NCI-H2029 (cell line): ENCODE measurements around the gene NUDT16L1.
A peak's percentile ranks its signal among the peaks of the same experiment; 100 is the strongest.

Experiments
- DNase-seq: peaks from one replicate; lab custom pipeline; 2025; lab: John Stamatoyannopoulos, UW

Gene NUDT16L1

GRCh38 chr16:4693296-4693955 lies at the start of gene NUDT16L1:
TSS of gene NUDT16L1 (plus strand) at chr16:4693562. CDS start at chr16:4693727, 165 bp downstream.
- DNase-seq: peak; percentile 94

DNA sequence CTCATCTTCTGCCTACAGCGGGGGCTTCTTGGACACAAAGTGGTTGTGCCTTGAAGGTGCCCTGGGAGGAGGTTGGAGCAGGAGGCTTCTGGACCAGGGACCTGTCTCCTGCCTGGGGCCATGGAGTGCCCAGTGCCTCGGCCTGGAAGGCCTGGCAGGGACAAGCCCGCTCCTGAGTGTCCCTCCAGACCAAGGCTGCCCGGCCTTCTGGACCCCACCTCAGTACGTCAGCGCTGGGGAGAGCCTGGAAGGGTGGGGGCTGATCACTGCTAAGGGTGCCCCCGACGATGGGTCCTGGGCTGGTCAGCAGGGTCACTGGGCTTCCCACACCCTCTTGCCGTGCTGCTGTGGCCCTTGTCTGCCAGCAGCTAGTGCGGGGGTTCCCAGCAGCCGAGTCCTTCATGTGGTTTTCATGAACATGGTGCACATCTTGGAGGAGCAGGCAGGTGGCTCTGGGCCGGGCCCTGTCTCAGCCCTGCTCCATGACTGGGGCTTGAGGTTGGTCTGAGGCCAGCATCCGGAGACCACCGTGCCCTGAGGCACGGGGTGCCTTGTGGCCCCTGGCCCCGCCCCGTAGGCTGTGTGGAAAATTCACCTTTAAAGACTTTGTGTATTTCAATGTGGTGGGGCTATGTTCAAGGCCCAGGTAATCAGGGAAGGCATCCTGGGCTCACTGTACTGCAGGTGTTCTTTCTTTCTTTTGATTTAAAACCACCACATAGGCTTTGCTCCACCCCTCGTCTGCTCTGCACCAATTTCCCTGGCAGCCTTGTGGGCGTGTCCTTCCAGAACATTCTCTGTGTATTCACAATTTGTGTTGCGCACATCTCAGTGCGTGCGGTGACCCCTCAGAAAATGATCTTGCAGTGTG lies 46.4 kb upstream of the NUDT16L1 start:
- no peak for DNase-seq

DNA sequence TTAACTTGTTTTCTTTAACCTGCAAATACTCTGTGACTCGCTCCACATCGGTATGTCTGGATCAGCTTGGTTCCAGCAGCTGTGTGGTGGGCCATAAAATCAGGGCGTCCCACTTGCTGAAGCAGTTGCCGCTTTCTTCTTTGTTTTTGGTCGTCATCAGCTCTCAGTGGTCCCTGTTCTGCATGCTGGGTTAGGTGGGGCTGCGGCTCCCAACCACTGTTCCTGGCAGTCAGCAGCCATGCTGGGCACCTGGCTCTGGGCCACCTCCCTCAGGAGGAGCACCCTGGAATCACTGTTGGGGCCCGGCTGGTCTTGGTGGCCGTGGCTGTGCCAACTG lies 45.8 kb upstream of the NUDT16L1 start:
- DNase-seq: no peak

GRCh38 chr16:4648917-4649316 lies 44.4 kb upstream of the NUDT16L1 start:
- no peak for DNase-seq

DNA sequence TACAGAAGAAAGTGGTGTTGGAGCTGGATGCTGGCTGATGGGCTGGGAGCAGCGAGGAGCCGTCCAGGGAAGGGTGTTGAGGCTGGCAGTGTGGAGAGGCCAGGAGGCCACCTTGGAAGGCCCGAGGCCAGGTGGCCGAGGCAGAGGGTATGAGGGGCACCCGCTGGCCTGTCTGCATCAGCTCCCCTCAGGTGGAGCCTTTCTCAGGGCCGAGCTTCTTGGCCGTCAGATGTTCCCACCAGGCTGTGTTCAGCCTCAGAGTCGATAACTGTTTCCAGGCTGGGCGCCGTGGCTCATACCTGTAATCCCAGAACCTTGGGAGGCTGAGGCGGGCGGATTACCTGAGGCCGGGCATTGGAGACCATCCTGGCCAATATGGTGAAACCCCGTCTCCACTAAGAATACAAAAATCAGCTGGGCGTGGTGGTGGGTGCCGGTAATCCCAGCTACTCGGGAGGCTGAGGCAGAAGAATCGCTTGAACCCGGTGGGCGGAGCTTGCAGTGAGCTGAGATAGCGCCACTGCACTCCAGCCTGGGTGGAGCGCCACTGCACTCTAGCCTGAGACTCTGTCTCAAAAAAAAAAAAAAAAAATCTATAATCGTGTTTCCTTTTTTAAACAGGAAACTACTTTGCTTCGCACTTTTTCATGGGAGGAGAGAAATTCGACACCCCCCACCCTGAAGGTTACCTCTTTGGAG lies 43.5 kb upstream of the NUDT16L1 start:
- no peak for DNase-seq

GRCh38 chr16:4650443-4651074 lies 42.8 kb upstream of the NUDT16L1 start:
- DNase-seq: peak; percentile 48

GRCh38 chr16:4651827-4652226 lies 41.5 kb upstream of the NUDT16L1 start:
- DNase-seq: no peak

GRCh38 chr16:4652561-4652960 lies 40.8 kb upstream of the NUDT16L1 start:
- DNase-seq: no peak

DNA sequence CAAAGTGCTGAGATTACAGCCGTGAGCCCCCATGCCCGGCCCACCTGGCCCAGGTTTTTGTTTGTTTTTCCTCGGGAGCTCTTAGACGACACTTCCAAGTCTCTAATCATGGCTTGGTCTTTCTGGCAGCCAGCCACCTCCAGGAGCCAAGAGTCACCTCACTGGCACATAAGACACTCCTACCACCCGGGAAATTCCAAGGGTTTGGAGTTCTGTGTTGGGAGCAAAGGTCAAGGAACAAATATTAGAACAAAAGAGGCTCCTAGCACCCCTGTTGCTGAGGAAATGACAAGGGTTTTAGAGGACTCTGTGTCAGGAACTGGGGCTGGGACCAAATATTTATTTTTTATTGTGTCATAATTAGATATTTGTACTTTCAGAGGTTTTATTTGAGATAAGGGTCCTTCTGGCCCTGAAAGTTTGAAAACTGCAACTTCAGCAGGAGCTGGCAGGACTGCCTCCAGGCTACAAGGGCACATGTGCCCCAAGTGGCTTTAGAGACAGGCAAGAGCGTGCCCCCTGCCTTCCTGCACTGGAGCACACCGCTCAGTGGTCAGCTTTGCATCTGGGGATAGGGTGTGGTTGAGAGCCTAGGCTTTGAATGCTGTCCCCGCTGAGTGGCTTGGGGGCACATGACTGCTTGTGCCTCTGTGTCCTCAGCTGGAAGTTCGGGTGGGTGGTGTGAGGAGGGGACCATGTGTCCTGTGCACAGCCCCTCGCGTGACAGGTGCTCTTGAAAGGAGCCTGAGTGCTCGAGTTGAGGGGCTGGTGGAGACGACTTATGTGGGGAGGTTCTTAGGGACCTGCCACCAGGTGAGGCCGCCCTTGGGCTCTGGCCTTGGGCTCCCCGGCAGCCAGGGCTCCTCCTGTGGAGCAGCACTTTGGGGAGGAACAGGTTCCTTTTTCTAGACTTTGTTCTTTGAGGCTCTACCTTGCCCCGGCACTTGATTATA lies 39.1 kb upstream of the NUDT16L1 start:
- no peak for DNase-seq

DNA sequence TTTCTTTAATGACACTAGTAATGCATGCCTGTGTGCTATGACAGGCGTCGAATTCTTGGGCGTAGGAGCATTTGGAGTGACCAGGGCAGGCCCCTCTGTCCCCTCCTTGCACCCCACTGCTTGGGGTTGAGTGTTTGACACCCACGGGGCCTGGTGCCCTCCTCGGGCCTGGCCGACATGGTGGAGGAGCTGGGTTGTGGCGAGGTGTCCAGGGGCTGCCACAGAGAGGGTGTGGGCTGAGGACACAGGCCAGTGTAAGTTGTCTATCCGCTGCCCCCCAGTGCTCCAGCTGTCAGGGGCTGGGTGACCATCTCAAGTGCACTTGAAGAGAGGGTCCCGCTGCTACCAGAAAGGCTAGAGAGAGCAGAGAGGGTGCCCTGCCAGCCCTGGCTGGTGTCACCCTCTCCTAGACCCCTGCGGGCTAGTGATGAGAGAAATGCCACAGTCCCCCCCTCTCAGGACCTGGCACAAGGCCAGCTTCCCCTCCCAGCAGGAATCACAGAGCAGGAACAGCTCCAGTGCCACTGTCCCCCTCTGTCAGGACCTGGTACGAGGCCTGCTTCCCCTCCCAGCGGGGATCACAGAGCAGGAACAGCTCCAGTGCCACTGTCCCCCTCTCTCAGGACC lies 38.3 kb upstream of the NUDT16L1 start:
- DNase-seq: no peak

DNA sequence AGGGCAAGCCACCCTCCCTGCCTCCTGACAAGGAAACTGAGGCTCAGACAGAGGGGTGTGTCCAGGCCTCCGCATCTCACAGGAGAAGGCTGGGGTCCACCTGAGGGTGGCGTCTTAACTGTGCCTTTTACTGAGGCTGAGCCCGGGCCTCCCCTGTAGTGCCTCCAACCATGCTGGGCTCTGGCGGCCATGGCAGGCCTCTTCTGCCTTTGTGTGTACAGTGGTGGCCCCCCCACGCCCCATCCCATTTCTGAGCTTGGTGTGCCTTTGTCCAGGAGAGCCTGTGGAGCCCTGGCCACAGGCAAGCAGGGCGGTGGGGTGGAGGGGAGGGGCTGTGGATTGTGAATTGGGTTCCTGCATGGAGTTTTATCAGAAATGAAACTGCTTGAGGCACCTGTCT lies 37.6 kb upstream of the NUDT16L1 start:
- DNase-seq: no peak

DNA sequence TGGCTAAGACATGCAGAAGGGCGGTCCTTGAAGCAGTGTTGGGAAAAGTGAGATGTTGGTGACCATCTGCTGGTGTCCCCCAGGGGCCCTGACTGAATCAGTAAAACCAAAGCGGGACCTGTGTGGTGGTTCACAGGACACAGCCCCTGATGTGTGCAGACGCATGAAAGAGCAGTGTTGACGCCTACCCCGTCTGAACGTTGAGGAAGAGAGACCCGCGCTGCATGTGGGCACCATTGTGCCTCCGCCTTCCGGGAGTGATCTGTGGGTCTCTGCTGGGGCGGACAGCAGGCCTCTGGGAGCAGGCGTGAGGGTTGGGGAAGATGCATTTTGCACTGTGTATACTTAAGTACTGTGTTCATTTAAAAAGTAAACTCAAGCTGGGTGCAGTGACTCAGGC lies 37.1 kb upstream of the NUDT16L1 start:
- no peak for DNase-seq

GRCh38 chr16:4656695-4657686 lies 36.4 kb upstream of the NUDT16L1 start:
- DNase-seq: no peak

GRCh38 chr16:4659363-4660353 lies 33.7 kb upstream of the NUDT16L1 start:
- DNase-seq: no peak

GRCh38 chr16:4660454-4661007 lies 32.8 kb upstream of the NUDT16L1 start:
- DNase-seq: peak; percentile 70

DNA sequence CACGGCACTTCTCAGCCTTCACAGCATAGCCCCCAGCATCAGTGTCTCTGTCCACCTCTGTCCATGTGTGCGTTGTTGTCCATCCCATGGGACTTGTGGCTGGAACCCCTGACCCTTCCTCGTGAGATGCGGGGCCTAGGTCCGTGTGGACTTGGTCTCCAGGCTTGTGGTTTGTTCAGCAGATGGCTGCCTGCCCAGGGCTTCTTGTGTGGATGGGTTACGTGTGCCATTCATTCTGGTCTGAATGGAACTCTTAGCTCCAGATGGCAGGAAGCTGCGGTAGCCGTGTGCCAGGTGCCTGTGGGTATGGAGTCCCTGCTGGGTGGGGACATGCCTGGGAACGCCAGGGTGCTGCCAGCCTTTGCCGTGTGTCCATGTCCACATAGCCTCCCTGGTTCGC lies 31.7 kb upstream of the NUDT16L1 start:
- peak; percentile 89 for DNase-seq

- no peak for DNase-seq
Measured at GRCh38 chr16:4663465-4663776, 29.9 kb upstream of the NUDT16L1 start.

DNA sequence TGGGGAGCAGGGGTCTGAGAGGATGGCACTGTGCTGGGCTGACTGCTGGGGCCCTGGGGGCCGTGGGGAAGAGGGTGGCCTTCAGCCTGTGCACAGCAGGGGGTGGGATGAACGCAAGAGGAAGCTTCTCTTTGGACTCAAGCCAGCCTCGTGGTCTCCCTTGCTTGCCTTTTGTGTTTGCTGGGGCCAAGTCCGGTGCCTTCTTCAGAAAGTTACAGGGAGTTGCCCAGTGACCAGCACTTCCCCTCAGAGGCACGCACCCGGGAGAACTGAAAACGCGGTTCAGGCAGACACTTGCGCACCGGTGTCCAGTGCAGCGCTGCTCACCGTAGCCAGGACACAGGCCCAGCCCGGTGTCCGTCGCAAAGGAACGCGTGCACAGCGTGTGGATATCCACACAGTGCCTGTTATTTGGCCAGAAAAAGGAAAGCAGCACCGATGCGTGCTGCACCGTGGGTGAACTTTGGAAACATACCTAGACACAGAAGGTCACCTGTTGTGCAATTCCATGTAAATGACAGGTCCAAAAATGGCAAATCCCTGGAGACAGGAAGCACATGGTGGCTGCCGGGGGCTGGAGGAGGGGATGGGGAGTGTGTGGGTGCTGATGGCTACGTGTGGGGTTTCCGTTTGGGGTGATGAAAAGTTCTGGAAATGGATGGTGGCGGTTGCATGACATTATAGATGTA lies 29.4 kb upstream of the NUDT16L1 start:
- DNase-seq: no peak
